Lower leg skin (tissue), 4 donors: ENCODE data around the gene RAP2A. TPM values are rescaled to one million over a fixed set of nuclear protein-coding genes. Genes with fewer than 3 reads are reported as not detected.

Experiments
- DNase-seq, 2 donors: peaks; one replicate each; pipeline ENCODE4 v3.0.0-alpha.2; 2019; ENCODE audit warnings: low spot score in 2 of 2
- H3K4me3 ChIP-seq: fragments of 200-600 bp; sonication (generic); 2 replicates; pipeline ENCODE4 v1.5.1; 2017; ENCODE audit warnings: mild to moderate bottlenecking, low read depth; ENCODE audit not compliant: poor library complexity, severe bottlenecking
- POLR2A ChIP-seq, 2 donors: fragments of 450-650 bp; IDR thresholded peaks; one replicate each; pipeline ENCODE4 v1.6.1; 2016 to 2017; ENCODE audit warnings: antibody characterized with exemption in 2 of 2, mild to moderate bottlenecking in 1 of 2, moderate library complexity in 1 of 2
- WGBS, 2 donors: methylation state at CpG; one replicate each; pipeline ENCODE4 v1.1.5; 2018; 5-methylcytosine and 5-hydroxymethylcytosine counted together
- intact Hi-C: fragments of 100-400 bp; cut with DNase I; formaldehyde crosslinking; loops from one replicate; pipeline ENCODE4 v1.15.0; 2023; ENCODE audit warnings: low total_unique reads
- total RNA-seq, 4 donors: library from RNA; depleted of rRNA; stranded (reverse); fragments of >200 nt; gene quantifications; one replicate each; pipeline ENCODE4 v1.1.0, GENCODE V29; 2016
- TF ChIP-seq, protein P1 (sequence below), 3 donors: fragments of 450-650 bp; IDR thresholded peaks; one replicate each; pipeline ENCODE4 v1.5.1; 2016; ENCODE audit warnings: antibody characterized with exemption in 3 of 3, mild to moderate bottlenecking in 3 of 3, moderate library complexity in 2 of 3

RAP2A gene
- total RNA-seq, 4 donors from 2014 or later: 8.4 to 14.8 (median 10.3) TPM

DNA sequence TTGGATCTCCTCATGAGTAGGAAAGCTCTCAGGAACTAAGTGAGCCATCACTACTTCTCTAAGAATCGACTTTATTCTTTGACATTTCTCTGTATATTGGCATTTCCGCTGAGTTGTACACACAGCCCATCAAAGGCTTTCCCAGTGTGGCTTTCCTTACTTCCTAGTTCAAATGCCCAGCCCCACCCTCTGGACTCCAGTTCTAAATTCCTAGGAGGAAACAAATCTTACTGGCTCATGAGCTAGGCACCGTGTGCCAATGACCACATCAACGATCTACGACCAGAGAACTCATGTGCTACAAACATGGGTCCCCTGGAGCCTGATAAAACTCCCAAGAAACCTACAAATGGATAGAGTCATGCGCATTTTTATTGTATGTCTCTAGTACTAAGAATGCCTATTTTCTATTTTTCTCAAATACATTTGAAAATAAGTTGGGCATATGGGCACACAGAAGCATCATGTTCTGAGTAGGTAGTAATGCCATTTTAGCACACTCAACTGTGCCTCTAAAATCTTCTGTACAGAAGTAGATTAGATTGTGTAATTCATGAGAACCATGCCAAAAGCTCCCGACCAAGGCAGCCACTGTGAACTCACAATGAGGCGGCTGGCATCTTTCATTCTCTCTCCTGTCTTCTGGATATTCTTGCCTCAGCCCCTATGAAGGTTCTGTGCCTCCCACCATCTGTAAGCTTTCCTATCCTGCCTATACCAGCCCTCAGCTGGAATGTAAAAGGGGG is 10.5 kb upstream of the RAP2A start:
- TF ChIP-seq, protein P1, sequence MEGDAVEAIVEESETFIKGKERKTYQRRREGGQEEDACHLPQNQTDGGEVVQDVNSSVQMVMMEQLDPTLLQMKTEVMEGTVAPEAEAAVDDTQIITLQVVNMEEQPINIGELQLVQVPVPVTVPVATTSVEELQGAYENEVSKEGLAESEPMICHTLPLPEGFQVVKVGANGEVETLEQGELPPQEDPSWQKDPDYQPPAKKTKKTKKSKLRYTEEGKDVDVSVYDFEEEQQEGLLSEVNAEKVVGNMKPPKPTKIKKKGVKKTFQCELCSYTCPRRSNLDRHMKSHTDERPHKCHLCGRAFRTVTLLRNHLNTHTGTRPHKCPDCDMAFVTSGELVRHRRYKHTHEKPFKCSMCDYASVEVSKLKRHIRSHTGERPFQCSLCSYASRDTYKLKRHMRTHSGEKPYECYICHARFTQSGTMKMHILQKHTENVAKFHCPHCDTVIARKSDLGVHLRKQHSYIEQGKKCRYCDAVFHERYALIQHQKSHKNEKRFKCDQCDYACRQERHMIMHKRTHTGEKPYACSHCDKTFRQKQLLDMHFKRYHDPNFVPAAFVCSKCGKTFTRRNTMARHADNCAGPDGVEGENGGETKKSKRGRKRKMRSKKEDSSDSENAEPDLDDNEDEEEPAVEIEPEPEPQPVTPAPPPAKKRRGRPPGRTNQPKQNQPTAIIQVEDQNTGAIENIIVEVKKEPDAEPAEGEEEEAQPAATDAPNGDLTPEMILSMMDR (IDR thresholded peaks at IDR 0.05): no peak
- TF ChIP-seq POLR2A (IDR thresholded peaks at IDR 0.05): no peak
- no peak for DNase-seq
- 65 to 66% methylated on average over 8 of the region's 8 CpGs for WGBS, 2 donors
- intact Hi-C loops: no loop called here
- no peak overlapping the region for H3K4me3 ChIP-seq

DNA sequence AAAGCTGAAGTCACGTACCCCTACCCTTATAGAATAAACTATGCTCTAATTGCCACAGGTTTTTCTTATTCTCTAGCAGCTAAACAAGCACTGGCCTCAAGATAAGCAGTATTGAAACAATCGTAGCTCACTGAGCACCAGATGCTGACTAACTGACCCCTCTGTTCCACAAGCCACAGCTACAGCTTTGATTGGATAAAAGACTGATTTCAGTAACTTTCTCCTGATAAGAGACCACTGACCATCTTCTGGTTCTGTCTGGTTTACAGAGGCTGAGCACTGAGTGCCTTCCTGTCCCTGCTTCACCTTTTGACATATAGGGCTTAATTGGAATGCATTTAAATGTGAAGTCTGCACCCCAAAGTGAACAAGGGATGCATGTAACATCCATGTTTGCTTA is 8.4 kb upstream of the RAP2A start:
- intact Hi-C loops: no loop called here
- H3K4me3 ChIP-seq: no peak overlapping the region
- TF ChIP-seq, protein P1 (IDR thresholded peaks at IDR 0.05): no peak
- no peak for TF ChIP-seq POLR2A (IDR thresholded peaks at IDR 0.05)
- no peak for DNase-seq
- WGBS, 2 donors: 90 to 93% methylated on average over 2 of the region's 2 CpGs

DNA sequence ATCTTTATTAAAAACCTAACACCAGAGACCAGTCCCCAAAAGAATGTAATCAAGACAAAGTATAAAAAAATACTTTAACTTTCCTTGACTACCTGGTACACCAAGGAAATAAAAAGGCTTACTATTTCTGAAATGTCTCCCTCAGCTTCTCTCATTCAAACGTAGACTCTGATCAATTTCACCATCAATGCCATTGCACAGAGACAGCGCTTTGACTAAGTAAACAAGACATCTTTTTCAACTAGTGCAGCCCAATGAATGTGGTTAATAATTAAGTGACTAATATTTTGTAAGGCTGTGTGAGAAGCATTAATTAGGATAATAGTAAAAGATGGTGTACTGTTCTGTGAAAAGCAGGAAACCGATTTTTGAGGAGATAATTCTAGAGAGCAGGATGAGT is 7.3 kb upstream of the RAP2A start:
- intact Hi-C loops: no loop called here
- WGBS, 2 donors: 93 to 94% methylated on average over 3 of the region's 3 CpGs
- no peak for TF ChIP-seq POLR2A (IDR thresholded peaks at IDR 0.05)
- TF ChIP-seq, protein P1 (IDR thresholded peaks at IDR 0.05): no peak
- DNase-seq: no peak
- H3K4me3 ChIP-seq: no peak overlapping the region

DNA sequence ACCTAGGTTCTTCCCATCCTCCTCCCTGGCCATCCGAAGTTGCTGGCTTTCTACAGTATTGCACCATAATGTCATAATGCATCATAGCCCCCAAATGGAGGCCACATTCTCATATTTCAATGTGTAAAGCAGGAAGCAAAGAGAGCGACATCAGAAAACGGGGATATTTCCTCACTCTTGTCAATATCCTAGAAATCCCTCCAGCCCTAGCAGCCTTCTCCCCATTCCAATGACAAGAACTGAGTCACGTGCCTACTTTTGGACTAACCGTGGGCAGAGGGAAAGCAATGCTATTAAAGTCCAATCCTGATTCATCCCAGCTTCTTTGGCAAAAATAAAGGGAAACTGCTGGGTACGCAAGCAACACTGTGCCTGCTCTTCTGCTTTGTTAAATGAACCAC is 4.3 kb upstream of the RAP2A start:
- H3K4me3 ChIP-seq: no peak overlapping the region
- intact Hi-C loops: no loop called here
- TF ChIP-seq POLR2A (IDR thresholded peaks at IDR 0.05): no peak
- TF ChIP-seq, protein P1 (IDR thresholded peaks at IDR 0.05): no peak
- WGBS, 2 donors: 54 to 66% methylated on average over 6 of the region's 6 CpGs
- DNase-seq: peak in 1 of 2 donors; percentile 16

DNA sequence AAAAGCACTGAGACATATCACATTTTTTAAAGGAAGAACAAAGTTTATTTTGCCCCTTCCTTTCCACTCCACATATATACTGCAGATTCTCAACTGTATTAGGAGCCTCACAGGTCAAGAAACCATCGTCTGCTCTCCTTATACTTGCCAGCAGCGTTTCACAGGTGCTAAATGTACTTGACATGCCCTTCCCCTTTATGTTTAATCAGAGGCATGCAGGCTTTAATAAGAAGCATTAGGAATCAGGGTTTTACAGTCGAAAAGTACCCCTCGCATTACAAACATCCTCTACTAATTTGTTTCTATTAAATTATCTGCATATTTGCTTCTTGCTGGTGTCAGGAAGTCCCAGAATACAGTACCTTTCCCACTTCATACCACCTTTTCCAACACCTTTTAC is 3.7 kb upstream of the RAP2A start:
- TF ChIP-seq POLR2A (IDR thresholded peaks at IDR 0.05): no peak
- TF ChIP-seq, protein P1 (IDR thresholded peaks at IDR 0.05): no peak
- no peak for DNase-seq
- H3K4me3 ChIP-seq: no peak overlapping the region
- intact Hi-C loops: no loop called here
- 68 to 76% methylated on average over 4 of the region's 4 CpGs for WGBS, 2 donors
